Activated naive CD4-positive, alpha-beta T cell treated with anti-CD3 and anti-CD28 coated beads, Interleukin-2, amount 50 U/mL, for 16 hours (primary cell): ENCODE data around the gene CNN2.

Experiments used
- DNase-seq: peaks from one replicate; pipeline ENCODE4 v3.0.0-alpha.2; 2020

CNN2 gene

GRCh38 chr19:1025960-1026782 is at the start of gene CNN2:
CNN2 (plus strand) TSS chr19:1026608; CDS start chr19:1026662, 54 bp downstream.
- peak; percentile 69 for DNase-seq

- no peak for DNase-seq
Observed at GRCh38 chr19:977058-977464, 49.3 kb upstream of the CNN2 start.

- no peak for DNase-seq
Observed at GRCh38 chr19:979318-979741, 47.1 kb upstream of the CNN2 start.

- DNase-seq = no peak
Observed at GRCh38 chr19:980133-980998, 46.0 kb upstream of the CNN2 start.

GRCh38 chr19:982567-983170 is 43.7 kb upstream of the CNN2 start:
- DNase-seq = peak; percentile 79

- DNase-seq = peak; percentile 90
Observed at GRCh38 chr19:984165-984967, 42.0 kb upstream of the CNN2 start, which contains the start of gene WDR18. WDR18 (plus strand) TSS chr19:984345; CDS start chr19:984354, 9 bp downstream.

- no peak for DNase-seq
Observed at GRCh38 chr19:986083-986482, 40.3 kb upstream of the CNN2 start.

GRCh38 chr19:988081-988480 is 38.3 kb upstream of the CNN2 start:
- no peak for DNase-seq

- no peak for DNase-seq
Observed at GRCh38 chr19:988510-988909, 37.9 kb upstream of the CNN2 start.

GRCh38 chr19:989381-990081 is 36.9 kb upstream of the CNN2 start:
- DNase-seq = no peak

GRCh38 chr19:990119-990571 is 36.3 kb upstream of the CNN2 start:
- DNase-seq = no peak

- no peak for DNase-seq
Observed at GRCh38 chr19:990746-991145, 35.7 kb upstream of the CNN2 start.

GRCh38 chr19:991174-991931 is 35.1 kb upstream of the CNN2 start:
- peak; percentile 63 for DNase-seq

GRCh38 chr19:991932-992669 is 34.3 kb upstream of the CNN2 start:
- DNase-seq = no peak

- DNase-seq = no peak
Observed at GRCh38 chr19:992670-993055, 33.7 kb upstream of the CNN2 start.

- DNase-seq = no peak
Observed at GRCh38 chr19:993361-993830, 33.0 kb upstream of the CNN2 start.

- DNase-seq = no peak
Observed at GRCh38 chr19:993831-994393, 32.5 kb upstream of the CNN2 start.

GRCh38 chr19:994516-994915 is 31.9 kb upstream of the CNN2 start:
- DNase-seq = no peak

GRCh38 chr19:995051-995827 is 31.2 kb upstream of the CNN2 start:
- DNase-seq = no peak
